ENCODE results near the gene WDR93.

GRCh38 chr15:89654847-89655805 lies 35.5 kb upstream of the WDR93 start, which contains the start of gene KIF7:
- TF ChIP-seq, protein P1, sequence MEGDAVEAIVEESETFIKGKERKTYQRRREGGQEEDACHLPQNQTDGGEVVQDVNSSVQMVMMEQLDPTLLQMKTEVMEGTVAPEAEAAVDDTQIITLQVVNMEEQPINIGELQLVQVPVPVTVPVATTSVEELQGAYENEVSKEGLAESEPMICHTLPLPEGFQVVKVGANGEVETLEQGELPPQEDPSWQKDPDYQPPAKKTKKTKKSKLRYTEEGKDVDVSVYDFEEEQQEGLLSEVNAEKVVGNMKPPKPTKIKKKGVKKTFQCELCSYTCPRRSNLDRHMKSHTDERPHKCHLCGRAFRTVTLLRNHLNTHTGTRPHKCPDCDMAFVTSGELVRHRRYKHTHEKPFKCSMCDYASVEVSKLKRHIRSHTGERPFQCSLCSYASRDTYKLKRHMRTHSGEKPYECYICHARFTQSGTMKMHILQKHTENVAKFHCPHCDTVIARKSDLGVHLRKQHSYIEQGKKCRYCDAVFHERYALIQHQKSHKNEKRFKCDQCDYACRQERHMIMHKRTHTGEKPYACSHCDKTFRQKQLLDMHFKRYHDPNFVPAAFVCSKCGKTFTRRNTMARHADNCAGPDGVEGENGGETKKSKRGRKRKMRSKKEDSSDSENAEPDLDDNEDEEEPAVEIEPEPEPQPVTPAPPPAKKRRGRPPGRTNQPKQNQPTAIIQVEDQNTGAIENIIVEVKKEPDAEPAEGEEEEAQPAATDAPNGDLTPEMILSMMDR (IDR thresholded peaks at IDR 0.05): no peak
- no peak for TF ChIP-seq EP300 (IDR thresholded peaks at IDR 0.05; ENCODE audit: low read depth)
